ENCODE results near the gene B4GALT6.

The B4GALT6 gene

DNA sequence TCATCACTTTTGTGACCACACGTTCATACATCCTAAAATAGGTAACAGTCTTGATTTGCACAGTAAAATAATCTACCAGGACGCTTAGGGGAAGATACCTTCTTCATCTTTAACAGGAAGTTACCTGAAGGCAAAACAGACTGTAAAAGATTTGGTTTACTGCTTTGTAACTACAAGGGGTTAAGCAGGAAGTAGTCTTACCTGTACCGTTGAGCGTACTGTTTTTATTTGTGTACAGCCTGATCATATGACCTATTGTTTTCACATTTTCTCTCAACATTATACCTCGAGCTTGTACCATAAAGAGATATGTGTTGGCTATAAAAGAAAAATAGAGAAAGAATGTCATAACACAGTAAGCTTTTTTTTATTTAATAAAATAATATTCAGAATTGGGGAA, 18.3 kb downstream of the B4GALT6 start:
- no peak overlapping the region for H2AFZ ChIP-seq (ENCODE audit: low read depth, low read length)
- H3K27me3 ChIP-seq (ENCODE audit: insufficient read depth, low read length) = no peaks in the 10 kb centered on the region
- H3K36me3 ChIP-seq (ENCODE audit: insufficient read depth, low read length) = no peaks in the 10 kb centered on the region
- no peaks in the 10 kb centered on the region for H3K4me1 ChIP-seq (ENCODE audit: insufficient read depth, low read length)
- H3K4me3 ChIP-seq (ENCODE audit: low read length) = no peak overlapping the region
- no peaks in the 10 kb centered on the region for H3K9me3 ChIP-seq (ENCODE audit: low read length)

DNA sequence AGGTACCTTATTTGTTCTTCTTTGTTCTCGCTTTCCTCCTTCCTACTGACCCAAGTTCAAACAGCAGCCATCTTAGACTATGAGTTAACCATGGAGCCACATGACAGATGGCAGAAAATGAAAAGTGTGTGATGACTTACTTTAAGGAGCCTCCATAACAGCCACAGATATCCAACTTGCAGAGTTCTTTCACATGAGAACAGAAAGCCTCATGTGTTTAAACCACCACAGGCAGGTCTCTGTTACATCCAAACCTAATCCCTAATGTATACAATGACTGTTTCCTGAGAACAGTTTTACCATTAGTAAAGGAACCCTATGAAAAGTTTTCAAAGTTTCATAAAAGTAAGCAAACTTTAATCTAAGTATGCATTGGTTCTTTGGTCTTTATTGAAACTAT, 20.3 kb downstream of the B4GALT6 start:
- Histone ChIP-seq H3K36me3 (ENCODE audit: insufficient read depth, low read length) (no peaks in the 10 kb centered on the region), H3K9me3 (ENCODE audit: low read length) (peaks cover 2% of the 10 kb centered on the region), H3K27me3 (ENCODE audit: insufficient read depth, low read length) (no peaks in the 10 kb centered on the region), H3K4me3 (ENCODE audit: low read length) (no peak overlapping the region), H3K4me1 (ENCODE audit: insufficient read depth, low read length) (no peaks in the 10 kb centered on the region), H2AFZ (ENCODE audit: low read depth, low read length) (no peak overlapping the region)

DNA sequence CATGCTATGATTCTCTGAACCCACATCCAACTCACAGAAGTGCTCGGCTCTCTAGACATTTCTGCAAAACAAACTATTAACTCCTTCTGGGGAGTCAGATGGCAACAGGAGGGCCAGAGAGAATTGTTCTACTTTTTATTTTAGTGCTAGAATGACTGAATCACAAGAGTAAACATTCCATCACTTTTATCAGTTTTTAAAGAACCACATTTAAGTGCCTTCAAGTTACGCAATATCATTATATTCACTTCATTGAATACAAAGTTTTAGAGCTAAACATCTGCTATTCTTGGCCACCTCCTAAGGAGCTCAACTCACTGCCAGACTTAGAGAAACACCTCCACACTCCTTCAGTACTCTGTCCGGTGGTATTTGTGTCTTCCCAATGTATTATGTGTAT, 22.4 kb downstream of the B4GALT6 start:
- H2AFZ ChIP-seq (ENCODE audit: low read depth, low read length) = no peak overlapping the region
- no peak overlapping the region for H3K4me3 ChIP-seq (ENCODE audit: low read length)
- peaks cover 2% of the 10 kb centered on the region for H3K9me3 ChIP-seq (ENCODE audit: low read length)
- no peaks in the 10 kb centered on the region for H3K27me3 ChIP-seq (ENCODE audit: insufficient read depth, low read length)
- H3K36me3 ChIP-seq (ENCODE audit: insufficient read depth, low read length) = no peaks in the 10 kb centered on the region
- H3K4me1 ChIP-seq (ENCODE audit: insufficient read depth, low read length) = no peaks in the 10 kb centered on the region

DNA sequence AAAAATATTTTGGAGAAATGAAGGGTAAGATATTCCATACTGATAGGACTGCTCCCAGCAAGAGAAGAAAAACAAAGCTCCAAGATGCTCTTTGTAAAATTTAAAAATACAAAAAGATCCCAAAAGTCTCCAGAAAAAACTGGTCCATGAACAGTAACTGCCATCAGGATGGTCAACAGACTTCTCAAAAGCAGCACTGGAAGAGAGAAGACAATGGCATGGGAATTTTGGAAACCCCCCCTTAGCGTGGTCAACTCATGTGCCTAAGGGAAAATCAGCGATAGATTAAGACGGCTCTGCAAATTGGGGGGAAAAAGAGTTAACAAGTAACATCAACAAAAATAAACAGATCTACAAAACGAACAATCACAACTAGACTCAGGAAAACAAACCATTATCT, 23.6 kb downstream of the B4GALT6 start:
- Histone ChIP-seq H3K36me3 (ENCODE audit: insufficient read depth, low read length) (no peaks in the 10 kb centered on the region), H3K4me1 (ENCODE audit: insufficient read depth, low read length) (no peaks in the 10 kb centered on the region), H2AFZ (ENCODE audit: low read depth, low read length) (no peak overlapping the region), H3K27me3 (ENCODE audit: insufficient read depth, low read length) (no peaks in the 10 kb centered on the region), H3K4me3 (ENCODE audit: low read length) (no peak overlapping the region), H3K9me3 (ENCODE audit: low read length) (peaks cover 2% of the 10 kb centered on the region)

DNA sequence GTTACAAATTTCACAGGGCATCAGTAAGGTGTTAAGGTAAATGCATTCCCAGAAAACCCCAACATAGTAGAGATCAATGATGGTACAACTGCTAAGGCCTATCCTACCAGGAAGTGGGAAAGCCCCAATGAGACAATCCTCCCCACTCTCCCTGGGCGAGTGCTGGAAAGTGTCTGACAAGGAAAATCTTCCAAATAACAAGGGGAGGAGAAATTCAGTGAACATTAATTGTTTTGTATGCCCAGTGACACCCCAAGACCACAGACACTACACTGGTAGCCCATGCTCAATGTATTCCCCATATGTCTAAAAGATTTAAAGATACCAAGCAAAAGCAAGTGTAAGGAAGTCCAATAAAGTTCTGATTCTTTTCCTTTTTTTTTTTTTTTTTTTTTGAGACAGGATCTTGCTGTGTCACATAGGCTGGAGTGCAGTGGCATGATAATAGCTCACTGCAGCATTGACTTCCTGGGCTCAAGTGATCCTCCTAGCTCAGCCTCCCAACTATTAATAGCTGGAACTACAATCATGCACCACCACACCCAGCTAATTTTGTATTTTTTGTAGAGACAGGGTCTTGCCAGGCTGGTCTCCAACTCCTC, 24.7 kb downstream of the B4GALT6 start:
- peaks cover 2% of the 10 kb centered on the region for H3K9me3 ChIP-seq (ENCODE audit: low read length)
- no peaks in the 10 kb centered on the region for H3K4me1 ChIP-seq (ENCODE audit: insufficient read depth, low read length)
- no peak overlapping the region for H3K4me3 ChIP-seq (ENCODE audit: low read length)
- no peaks in the 10 kb centered on the region for H3K36me3 ChIP-seq (ENCODE audit: insufficient read depth, low read length)
- H2AFZ ChIP-seq (ENCODE audit: low read depth, low read length) = no peak overlapping the region
- H3K27me3 ChIP-seq (ENCODE audit: insufficient read depth, low read length) = no peaks in the 10 kb centered on the region

DNA sequence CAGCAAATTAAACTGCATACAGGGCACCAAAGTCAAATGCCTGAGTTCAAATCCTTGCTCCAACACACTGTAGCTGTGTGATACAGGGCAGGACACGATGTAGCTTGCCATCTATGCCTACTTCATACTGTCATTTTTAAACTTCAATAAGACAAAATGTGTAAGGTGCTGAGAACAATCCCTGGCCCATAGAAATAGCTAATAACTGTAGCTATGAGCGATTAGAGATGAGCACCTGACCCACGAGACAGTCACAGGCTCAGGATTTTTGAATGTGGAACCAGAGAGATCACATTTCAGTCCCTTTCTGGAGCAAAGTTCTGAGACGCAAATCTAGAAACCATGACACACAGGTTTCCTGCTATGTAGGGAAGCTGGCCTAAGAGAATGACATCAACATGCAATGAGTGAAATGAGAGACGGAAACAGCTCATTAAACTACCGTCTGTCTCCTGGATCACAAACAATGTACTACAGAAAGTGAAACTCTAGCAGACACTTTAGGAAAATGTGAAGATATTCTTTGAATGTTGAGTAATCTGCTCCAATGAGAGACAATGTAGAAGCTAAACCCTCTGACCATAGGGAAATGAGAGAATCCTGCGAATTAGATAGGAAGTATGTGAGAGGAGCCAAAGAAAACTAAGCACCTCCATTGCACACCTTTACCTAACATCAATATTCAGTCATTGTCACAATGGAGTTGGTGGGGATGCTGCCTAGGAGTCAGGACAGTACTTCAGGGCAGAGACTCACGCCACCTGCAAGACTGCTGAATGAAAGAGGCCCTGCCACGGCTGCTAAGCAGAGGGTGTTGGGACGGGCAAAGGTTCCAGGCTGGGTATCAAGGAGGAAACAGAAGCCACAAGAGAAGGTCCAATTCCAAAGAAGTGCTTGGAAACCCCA, 25.5 kb downstream of the B4GALT6 start:
- Histone ChIP-seq H3K36me3 (ENCODE audit: insufficient read depth, low read length) (no peaks in the 10 kb centered on the region), H3K27me3 (ENCODE audit: insufficient read depth, low read length) (no peaks in the 10 kb centered on the region), H3K4me1 (ENCODE audit: insufficient read depth, low read length) (no peaks in the 10 kb centered on the region), H3K9me3 (ENCODE audit: low read length) (peaks cover 2% of the 10 kb centered on the region), H3K4me3 (ENCODE audit: low read length) (no peak overlapping the region), H2AFZ (ENCODE audit: low read depth, low read length) (no peak overlapping the region)

DNA sequence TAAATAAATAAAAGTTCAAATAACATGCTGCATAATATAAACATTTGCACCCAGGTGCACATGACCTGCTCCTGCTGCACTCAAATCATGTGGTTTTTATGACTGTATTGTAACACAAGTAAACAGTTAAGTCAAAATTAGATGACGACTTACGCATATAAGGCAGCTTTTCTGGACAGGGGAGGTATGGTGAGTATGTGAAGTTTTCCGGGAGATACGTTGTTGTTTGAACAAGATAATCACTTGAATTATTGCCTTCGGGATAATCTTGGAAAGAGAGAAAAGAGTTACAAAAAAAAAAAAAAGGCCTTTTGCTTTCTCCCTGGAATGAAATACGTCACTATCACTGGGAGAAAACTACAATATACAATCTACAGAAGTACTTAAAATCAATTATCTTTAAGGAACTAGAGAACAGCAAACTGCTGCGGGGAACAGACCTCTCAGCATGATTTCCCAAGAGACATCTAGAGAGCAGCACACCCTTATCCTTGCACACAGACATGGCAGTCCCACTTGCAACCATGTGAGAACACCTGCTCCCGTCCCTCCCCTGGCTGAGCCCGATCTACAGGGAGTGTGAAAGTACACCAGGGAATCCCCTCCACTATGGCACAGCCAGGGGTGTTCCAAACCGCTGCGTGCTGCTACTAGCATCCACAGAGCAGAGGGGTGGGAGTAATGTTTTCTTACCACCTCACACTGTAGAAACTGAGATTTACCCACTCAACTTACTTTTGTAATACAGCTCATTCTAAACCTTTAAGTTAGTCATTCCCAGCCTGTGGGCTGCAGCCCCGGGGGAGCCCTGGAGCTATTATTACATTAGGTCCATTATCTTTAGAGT, 26.3 kb downstream of the B4GALT6 start:
- Histone ChIP-seq H2AFZ (ENCODE audit: low read depth, low read length) (no peak overlapping the region), H3K4me1 (ENCODE audit: insufficient read depth, low read length) (no peaks in the 10 kb centered on the region), H3K4me3 (ENCODE audit: low read length) (no peak overlapping the region), H3K9me3 (ENCODE audit: low read length) (peaks cover 2% of the 10 kb centered on the region), H3K27me3 (ENCODE audit: insufficient read depth, low read length) (no peaks in the 10 kb centered on the region), H3K36me3 (ENCODE audit: insufficient read depth, low read length) (no peaks in the 10 kb centered on the region)

DNA sequence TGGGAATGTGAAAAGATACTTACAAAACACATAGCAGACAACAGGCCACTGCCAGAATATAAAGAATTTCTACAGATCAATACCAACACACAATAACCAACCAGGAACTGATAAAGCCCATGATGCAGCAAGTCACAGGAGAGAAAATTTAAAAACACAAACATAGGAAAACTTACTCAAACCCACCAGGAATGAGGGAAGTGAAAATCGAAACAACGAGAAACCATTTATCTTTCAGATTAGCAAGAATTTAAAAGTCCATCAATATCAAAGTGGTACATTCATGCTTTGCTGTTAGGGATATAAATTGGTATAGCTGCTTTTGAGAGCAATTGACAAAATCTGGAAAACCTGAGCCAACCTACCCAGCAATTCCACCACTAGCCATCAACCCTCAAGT, 27.6 kb downstream of the B4GALT6 start:
- H3K4me1 ChIP-seq (ENCODE audit: insufficient read depth, low read length) = no peaks in the 10 kb centered on the region
- H3K36me3 ChIP-seq (ENCODE audit: insufficient read depth, low read length) = no peaks in the 10 kb centered on the region
- no peaks in the 10 kb centered on the region for H3K27me3 ChIP-seq (ENCODE audit: insufficient read depth, low read length)
- no peak overlapping the region for H2AFZ ChIP-seq (ENCODE audit: low read depth, low read length)
- peaks cover 2% of the 10 kb centered on the region for H3K9me3 ChIP-seq (ENCODE audit: low read length)
- no peak overlapping the region for H3K4me3 ChIP-seq (ENCODE audit: low read length)

DNA sequence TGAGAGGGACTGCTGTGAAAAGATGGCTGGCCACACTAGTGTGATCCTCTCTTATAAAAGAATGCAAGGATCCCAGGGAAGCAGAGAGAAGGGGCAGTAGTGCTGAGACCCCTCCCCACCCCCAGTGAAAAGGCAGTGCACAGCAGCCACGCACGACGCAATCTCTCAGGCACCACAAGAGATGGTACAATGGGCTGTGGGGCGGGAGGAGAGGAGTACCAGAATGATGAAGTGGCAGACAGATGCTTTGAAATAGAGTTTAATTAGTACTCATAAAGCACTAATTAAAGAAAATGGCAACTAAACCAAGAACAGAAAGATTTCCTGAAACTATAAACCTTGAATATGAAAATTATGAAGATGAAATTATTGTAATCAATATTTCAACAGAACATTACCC, 29.0 kb downstream of the B4GALT6 start:
- H3K4me1 ChIP-seq (ENCODE audit: insufficient read depth, low read length) = no peaks in the 10 kb centered on the region
- no peaks in the 10 kb centered on the region for H3K27me3 ChIP-seq (ENCODE audit: insufficient read depth, low read length)
- no peaks in the 10 kb centered on the region for H3K9me3 ChIP-seq (ENCODE audit: low read length)
- H2AFZ ChIP-seq (ENCODE audit: low read depth, low read length) = no peak overlapping the region
- H3K36me3 ChIP-seq (ENCODE audit: insufficient read depth, low read length) = no peaks in the 10 kb centered on the region
- no peak overlapping the region for H3K4me3 ChIP-seq (ENCODE audit: low read length)

DNA sequence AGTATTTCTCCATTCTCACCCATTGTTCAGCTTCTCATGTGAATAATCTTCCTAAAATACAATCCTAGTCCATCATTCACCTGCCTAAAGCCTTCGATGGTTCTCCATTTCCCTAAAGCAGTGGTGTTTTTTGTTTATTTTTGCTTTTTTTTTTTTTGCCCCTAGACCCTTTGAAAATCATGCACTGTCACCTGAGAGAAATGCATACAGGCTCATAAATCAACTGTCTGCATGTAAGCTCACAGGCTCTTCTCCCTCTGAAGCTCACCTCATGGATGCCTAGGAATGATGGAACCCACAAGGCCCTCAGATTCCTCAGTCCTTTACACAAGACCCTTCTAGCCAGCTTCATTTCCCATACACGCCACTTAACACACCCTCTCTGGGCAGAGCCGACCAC, 31.5 kb downstream of the B4GALT6 start:
- Histone ChIP-seq H2AFZ (ENCODE audit: low read depth, low read length) (no peak overlapping the region), H3K4me1 (ENCODE audit: insufficient read depth, low read length) (no peaks in the 10 kb centered on the region), H3K36me3 (ENCODE audit: insufficient read depth, low read length) (no peaks in the 10 kb centered on the region), H3K4me3 (ENCODE audit: low read length) (no peak overlapping the region), H3K27me3 (ENCODE audit: insufficient read depth, low read length) (no peaks in the 10 kb centered on the region), H3K9me3 (ENCODE audit: low read length) (no peaks in the 10 kb centered on the region)

DNA sequence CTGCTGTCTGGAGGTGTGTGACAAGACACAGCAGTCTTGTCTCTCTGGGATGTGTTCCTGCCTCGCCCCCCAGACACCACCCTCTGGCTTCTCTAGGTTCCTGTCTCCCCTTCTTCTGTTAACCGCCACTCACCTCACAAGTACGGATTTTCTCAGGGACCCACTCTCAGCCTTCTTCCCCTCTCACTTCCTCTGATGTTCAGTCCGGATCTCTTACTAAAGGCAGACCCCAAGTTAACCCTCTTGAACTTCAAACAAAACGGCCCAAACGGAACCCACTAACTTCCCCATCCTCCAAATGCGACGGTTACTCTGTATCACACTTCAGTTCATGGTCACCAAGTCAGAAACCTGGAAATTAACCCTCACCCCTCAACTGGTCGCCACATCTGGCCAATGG, 32.0 kb downstream of the B4GALT6 start:
- Histone ChIP-seq H3K36me3 (ENCODE audit: insufficient read depth, low read length) (no peaks in the 10 kb centered on the region), H2AFZ (ENCODE audit: low read depth, low read length) (no peak overlapping the region), H3K27me3 (ENCODE audit: insufficient read depth, low read length) (no peaks in the 10 kb centered on the region), H3K9me3 (ENCODE audit: low read length) (no peaks in the 10 kb centered on the region), H3K4me1 (ENCODE audit: insufficient read depth, low read length) (peaks cover under 1% of the 10 kb centered on the region), H3K4me3 (ENCODE audit: low read length) (no peak overlapping the region)

DNA sequence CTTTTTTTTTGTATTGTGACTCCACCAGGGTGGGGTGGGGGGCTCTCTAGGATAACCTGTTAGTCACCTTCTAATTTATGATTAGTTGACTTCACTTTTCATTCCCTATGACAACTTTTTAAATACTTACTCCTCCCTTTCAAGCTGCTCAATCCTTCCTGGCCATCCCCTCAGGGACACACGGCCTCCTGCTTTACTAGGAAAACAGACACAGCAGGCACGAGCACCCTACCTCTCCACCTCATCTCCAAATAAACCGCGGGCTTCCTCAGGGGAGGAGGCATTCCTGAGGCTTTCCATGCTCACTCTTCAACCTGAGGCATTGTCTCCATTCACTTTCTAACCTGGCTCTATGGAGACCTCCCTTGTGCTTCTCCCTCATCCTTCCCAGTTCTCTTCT, 33.0 kb downstream of the B4GALT6 start:
- Histone ChIP-seq H3K36me3 (ENCODE audit: insufficient read depth, low read length) (no peaks in the 10 kb centered on the region), H3K27me3 (ENCODE audit: insufficient read depth, low read length) (no peaks in the 10 kb centered on the region), H3K4me1 (ENCODE audit: insufficient read depth, low read length) (peaks cover 2% of the 10 kb centered on the region), H3K4me3 (ENCODE audit: low read length) (no peak overlapping the region), H3K9me3 (ENCODE audit: low read length) (no peaks in the 10 kb centered on the region), H2AFZ (ENCODE audit: low read depth, low read length) (no peak overlapping the region)

Measured in neuron (in vitro differentiated cells).